Uterus (tissue), 2 donors: ENCODE data around the gene UBE2Q1.

Experiments
- CTCF ChIP-seq, 4 experiments: fragments of 200-600 bp in 2 of 4; fragments of 450-650 bp in 2 of 4; sonication (generic) in 2 of 4; IDR thresholded peaks; one replicate each; pipeline ENCODE4 v1.5.1; 2016 to 2019; ENCODE audit warnings: antibody characterized with exemption in 4 of 4, mild to moderate bottlenecking in 2 of 4, moderate library complexity in 1 of 4
- POLR2A ChIP-seq, 2 donors: fragments of 450-650 bp; IDR thresholded peaks; one replicate each; pipeline ENCODE4 v1.6.1; 2016; ENCODE audit warnings: antibody characterized with exemption in 2 of 2, mild to moderate bottlenecking in 1 of 2, moderate library complexity in 1 of 2

GRCh38 chr1:154607106-154607608 is 48.7 kb upstream of the UBE2Q1 start:
- no peak for TF ChIP-seq CTCF (IDR thresholded peaks at IDR 0.05)
- TF ChIP-seq POLR2A (IDR thresholded peaks at IDR 0.05), result no peak
